Chondrocyte (in vitro differentiated cells): ENCODE measurements around the gene MXRA8. TPM values are rescaled to one million over a fixed set of nuclear protein-coding genes. Genes with fewer than 3 reads are reported as not detected.
A peak's percentile ranks its signal among the peaks of the same experiment; 100 is the strongest.

Source experiments
- DNase-seq: peaks from one replicate; pipeline ENCODE4 v3.0.0; 2021; ENCODE audit warnings: mixed read lengths, low spot score
- H3K27ac Mint-ChIP-seq: one replicate; pipeline ENCODE4 v1.8.0; 2021; ENCODE audit warnings: mild to moderate bottlenecking, moderate library complexity, mixed read lengths; ENCODE audit not compliant: unreplicated experiment
- H3K27me3 Mint-ChIP-seq: 2 replicates; pipeline ENCODE4 v1.8.0; 2021; ENCODE audit warnings: low read depth, mixed read lengths
- H3K36me3 Mint-ChIP-seq: 2 replicates; pipeline ENCODE4 v1.8.0; 2021; ENCODE audit warnings: low read depth, mixed read lengths
- H3K4me1 Mint-ChIP-seq: 2 replicates; pipeline ENCODE4 v1.8.0; 2021; ENCODE audit warnings: low read depth, mild to moderate bottlenecking, mixed read lengths
- H3K4me3 Mint-ChIP-seq: one replicate; pipeline ENCODE4 v1.8.0; 2021; ENCODE audit warnings: mild to moderate bottlenecking, moderate library complexity, mixed read lengths; ENCODE audit not compliant: unreplicated experiment
- H3K9me3 Mint-ChIP-seq: 2 replicates; pipeline ENCODE4 v1.8.0; 2021; ENCODE audit warnings: low read depth, mixed read lengths
- CTCF ChIP-seq: fragments of 200-600 bp; sonication (generic); IDR thresholded peaks from 2 replicates; pipeline ENCODE4 v1.5.0; 2021; ENCODE audit warnings: antibody characterized with exemption, mild to moderate bottlenecking, moderate library complexity
- long read RNA-seq: library from polyadenylated mRNA; stranded (forward); transcript quantifications from one replicate; pipeline ENCODE4 v2.0.0, GENCODE V29; 2021
- total RNA-seq: library from RNA; stranded (reverse); gene quantifications from 3 replicates; pipeline ENCODE4 v1.2.1, GENCODE V29; 2021

Gene MXRA8
- 154 to 238 TPM (median 158 TPM) in 3 replicates for total RNA-seq
- long read RNA-seq, partial matches to known transcripts: 12 of 129 reads
- long read RNA-seq, other reads (novel, unspliced or antisense): 113 of 129 reads

- Mint-ChIP-seq H3K27ac (peak within 1 kb of the TSS; percentile 89), H3K27me3 (no peaks in the 10 kb centered on the region), H3K4me3 (peak within 1 kb of the TSS; percentile 82), H3K9me3 (no peaks in the 10 kb centered on the region), H3K36me3 (no peaks in the 10 kb centered on the region), H3K4me1 (peaks cover 51% of the 10 kb centered on the region)
- no peak for TF ChIP-seq CTCF
- no peak for DNase-seq
Measured at GRCh38 chr1:1358433-1359271, at the start of gene MXRA8. MXRA8 (minus strand) TSS chr1:1358555; CDS start chr1:1358504, 51 bp downstream.

- Mint-ChIP-seq H3K4me1 (peaks cover 30% of the 10 kb centered on the region), H3K36me3 (peaks cover 11% of the 10 kb centered on the region), H3K27me3 (no peaks in the 10 kb centered on the region), H3K4me3 (peak overlapping the region; percentile 80), H3K9me3 (peaks cover 11% of the 10 kb centered on the region), H3K27ac (peak overlapping the region; percentile 66)
- DNase-seq: no peak
- peak; percentile 52 for TF ChIP-seq CTCF
Measured at GRCh38 chr1:1407636-1408318, 49.4 kb upstream of the MXRA8 start.

GRCh38 chr1:1406821-1407635 lies 48.7 kb upstream of the MXRA8 start, which contains the start of gene MRPL20:
MRPL20 (minus strand) TSS chr1:1407293; CDS start chr1:1407217, 76 bp downstream.
- H3K27me3 Mint-ChIP-seq: no peaks in the 10 kb centered on the region
- peaks cover 35% of the 10 kb centered on the region for H3K4me1 Mint-ChIP-seq
- peak within 1 kb of the TSS; percentile 80 for H3K27ac Mint-ChIP-seq
- H3K9me3 Mint-ChIP-seq: peaks cover 4% of the 10 kb centered on the region
- TF ChIP-seq CTCF: no peak
- peaks cover 13% of the 10 kb centered on the region for H3K36me3 Mint-ChIP-seq
- H3K4me3 Mint-ChIP-seq: peak within 1 kb of the TSS; percentile 85
- DNase-seq: peak; percentile 96

- Mint-ChIP-seq H3K9me3 (no peaks in the 10 kb centered on the region), H3K4me1 (peaks cover 42% of the 10 kb centered on the region), H3K4me3 (peak overlapping the region; percentile 85), H3K27me3 (no peaks in the 10 kb centered on the region), H3K36me3 (peaks cover 14% of the 10 kb centered on the region), H3K27ac (peak overlapping the region; percentile 78)
- no peak for DNase-seq
- TF ChIP-seq CTCF: no peak
Measured at GRCh38 chr1:1406101-1406820, 47.9 kb upstream of the MXRA8 start.
